Measurements from ENCODE around the gene PRPF6. TPM values are rescaled to one million over a fixed set of nuclear protein-coding genes. Genes with fewer than 3 reads are reported as not detected.
A peak's percentile ranks its signal among the peaks of the same experiment; 100 is the strongest.

Gene PRPF6
- total RNA-seq, 1 donor from 2014 or later: 49.0 TPM

- DNase-seq (ENCODE audit: low read depth in 2 of 2): peak; percentile 76 to 82
Observed at GRCh38 chr20:64057628-64058498, 76.9 kb downstream of the PRPF6 start.

- no peak for DNase-seq (ENCODE audit: low read depth in 2 of 2)
Observed at GRCh38 chr20:64058536-64058935, 77.6 kb downstream of the PRPF6 start.

DNA sequence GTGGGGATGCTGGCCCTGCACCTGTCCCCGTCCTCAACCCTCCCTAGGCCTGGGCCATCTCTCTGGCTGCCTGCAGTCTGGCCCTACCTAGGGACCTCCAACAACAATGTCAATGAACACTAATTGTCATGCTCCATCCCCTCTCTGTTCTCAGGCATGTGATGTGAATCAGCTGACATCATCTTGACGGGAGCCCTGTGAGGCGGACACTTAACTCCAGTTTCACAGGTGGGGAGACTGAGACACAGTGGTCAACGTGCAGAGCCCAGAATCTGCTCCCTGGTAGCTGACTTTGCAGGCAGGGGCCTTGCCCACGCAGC, 81.3 kb downstream of the PRPF6 start:
- DNase-seq (ENCODE audit: low read depth in 2 of 2): no peak

DNA sequence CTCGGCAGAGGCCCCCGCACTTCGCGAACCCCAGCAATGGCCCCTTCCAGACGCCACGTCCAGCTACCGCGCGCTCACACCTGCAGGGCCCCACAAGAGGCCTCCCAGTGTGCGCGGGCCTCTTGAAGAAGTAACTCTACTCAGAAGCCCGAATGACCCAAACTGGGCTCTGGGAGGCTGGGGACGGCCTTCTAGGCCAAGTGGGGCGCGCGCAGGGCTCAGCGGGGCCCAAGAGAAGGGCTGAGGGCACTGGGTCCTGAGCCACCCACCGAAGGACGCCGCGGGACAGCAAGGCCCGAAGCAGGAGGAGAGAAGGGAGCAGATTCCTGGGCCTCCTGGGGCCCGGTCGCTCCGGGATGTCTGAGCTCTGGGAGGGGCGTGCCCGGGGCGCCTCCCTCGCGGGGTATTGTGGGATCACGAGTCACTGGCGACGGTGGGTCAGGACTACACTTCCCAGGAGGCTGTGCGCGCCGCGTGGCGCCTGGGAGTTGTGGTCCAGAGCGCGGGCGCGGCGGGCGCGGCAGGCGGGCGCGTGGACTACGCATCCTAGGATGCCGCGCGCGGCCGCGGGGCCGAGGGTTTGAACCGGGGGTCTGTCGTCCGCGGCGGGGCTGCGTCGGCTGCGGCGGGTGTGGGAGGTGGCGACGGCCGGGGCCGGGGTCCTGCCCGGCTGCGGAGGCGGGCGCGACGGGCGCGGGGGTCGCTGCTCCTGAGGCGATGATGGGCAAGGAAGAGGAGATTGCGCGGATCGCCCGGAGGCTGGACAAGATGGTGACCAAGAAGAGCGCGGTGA, 81.9 kb downstream of the PRPF6 start, which contains the start of gene TCEA2:
TCEA2 (plus strand) TSS at position 603 of the 793 bp plus-strand sequence; CDS start at position 718, 115 bp downstream.
- DNase-seq (ENCODE audit: low read depth in 2 of 2): peak; percentile 89 to 97

- DNase-seq (ENCODE audit: low read depth in 2 of 2): no peak
Observed at GRCh38 chr20:64063389-64064144, 82.6 kb downstream of the PRPF6 start.

DNA sequence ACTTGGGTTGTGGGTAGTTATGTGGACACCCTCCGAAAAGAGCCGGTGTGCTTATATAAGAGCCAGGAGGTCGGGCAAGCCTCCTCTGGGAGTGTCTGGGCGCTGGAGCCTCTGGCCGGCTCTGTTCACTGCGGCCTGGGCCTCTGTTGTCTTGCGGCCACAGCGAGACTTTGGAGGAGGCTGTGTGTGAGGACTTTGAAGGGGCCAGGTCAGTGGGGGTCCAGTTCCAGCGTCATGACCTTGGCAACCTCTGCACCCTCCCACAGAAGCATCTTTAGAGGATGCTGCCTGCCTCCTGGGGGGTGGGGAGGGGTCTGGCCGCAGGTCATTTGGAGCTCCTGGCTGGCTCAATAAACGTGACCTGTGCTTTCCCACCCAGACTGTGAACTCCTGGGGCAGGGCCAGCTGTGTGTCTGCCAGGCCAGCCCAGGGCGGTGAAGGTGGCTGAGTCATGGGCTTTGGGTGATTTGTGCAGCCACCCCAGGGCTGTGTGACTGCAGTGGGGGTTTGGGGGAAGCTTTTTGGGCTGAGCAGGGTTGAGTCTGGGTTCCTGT, 83.3 kb downstream of the PRPF6 start:
- no peak for DNase-seq (ENCODE audit: low read depth in 2 of 2)

DNA sequence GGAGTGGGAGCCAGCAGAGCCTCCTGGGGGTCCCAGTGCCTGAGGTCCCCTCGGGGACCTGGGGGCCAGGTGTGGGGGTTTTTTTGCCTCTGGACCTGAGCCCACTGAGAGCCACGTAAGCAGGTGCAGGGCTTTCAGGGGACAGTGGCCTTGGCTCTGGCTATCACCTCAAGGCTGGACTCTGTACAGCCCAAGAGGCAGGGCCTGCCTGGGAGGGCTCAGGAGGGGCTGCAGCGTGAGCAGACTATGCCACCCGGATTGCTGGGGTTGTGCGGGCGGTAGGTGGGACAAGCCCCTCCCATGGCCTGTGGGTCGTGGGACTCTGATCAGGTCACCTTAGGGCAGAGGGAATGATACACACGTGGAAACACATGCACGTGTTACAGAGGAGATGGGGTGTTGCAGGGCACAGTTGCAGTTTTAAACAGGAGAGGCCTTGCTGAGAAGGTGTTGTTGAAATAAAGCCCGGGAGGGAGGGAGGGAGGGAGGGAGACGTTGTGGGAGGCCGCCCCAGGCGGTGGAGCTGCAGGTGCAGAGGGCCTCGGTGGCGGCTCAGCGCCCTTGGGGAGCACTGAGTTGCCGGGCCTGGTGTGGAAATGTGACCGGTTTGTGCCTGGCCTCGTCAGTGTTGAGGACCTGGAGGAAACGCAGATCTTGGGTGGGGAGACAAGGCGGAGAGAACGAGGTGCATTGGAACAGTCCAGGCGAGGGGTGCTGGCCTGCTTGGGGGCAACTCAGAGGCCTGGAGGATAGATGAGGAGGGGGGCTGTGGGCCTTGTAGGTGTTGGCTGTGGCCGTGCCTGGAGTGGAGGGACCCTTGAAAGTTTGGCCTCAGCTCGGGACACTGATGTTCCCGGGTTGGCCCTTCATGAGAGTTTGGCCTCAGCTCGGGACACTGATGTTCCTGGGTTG, 84.4 kb downstream of the PRPF6 start:
- DNase-seq (ENCODE audit: low read depth in 2 of 2): no peak

DNA sequence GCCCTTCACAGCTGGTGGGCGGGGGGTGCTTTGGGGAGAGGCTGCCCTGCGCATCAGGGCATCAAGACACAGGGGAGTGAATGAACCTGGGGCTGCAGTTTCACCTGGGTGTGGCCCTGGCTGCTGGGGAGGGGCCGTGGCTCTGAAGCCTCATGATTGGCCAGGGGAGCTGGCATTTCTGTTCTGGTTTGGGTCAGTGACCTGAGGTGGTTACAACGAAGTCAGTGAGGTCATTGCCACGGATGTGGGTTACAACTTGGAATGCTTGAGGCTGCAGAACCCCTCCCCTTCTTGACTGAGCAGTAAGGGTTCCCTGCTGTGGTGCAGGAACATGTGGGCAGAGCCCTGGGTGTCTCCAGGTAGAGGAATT, 85.0 kb downstream of the PRPF6 start:
- no peak for DNase-seq (ENCODE audit: low read depth in 2 of 2)

DNA sequence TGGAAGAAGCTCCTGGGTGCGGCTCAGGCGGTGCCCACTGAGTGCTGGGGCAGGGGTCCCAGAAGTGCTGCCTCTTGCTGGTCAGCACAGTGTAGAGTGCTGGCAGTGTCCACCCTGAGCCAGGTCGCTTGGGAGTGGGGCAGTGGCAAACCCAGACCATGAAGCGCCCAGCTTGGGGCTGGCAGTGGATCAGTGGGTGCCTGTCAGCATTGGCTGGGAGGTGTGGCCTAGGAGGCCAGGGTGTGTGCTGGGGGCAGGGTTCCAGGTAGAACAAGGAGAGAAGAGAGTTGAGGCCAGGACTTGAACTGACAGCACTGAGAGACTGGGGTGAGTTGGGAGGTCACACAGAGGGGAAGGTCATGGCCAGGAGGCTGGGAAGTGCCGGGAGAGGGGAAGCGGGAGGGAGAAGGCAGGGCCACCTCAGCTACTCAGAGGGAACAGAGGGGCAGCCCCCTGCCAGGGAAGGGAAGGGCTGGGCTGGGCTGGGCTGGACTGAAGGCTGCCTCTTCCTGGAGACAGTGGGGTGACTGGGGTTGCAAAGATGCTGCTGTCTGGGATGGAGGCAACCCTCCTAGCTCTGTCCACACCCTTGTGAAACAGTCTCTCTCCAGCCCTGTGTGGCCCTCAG, 86.2 kb downstream of the PRPF6 start:
- DNase-seq (ENCODE audit: low read depth in 2 of 2): no peak

DNA sequence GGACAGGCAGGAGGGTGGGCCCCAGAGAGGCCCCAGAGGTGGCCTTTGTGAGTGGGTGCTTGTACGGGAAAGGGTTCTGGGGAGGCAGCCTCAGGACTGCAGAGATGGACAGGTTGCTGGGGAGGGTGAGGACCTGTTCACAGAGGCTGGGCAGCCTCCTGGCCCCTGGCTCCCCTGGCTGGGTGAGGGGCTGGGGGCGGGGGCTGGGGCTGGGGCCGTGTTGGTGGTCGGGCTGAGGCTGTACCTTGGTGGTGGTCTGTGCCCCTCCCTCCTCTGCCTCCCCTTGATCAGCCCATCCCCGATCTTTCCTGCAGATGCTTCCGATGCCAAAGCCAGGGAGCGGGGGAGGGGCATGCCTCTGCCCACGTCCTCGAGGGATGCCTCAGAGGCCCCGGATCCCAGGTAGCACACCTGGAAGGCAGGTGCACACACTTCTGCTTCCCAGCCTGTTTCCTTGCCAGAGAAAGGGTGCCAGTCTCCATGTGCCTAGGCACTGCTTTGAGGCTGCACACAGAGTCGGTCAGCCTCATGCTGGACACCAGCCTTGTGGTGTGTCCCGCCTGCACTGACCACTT, 86.9 kb downstream of the PRPF6 start:
- DNase-seq (ENCODE audit: low read depth in 2 of 2): no peak

- no peak for DNase-seq (ENCODE audit: low read depth in 2 of 2)
Observed at GRCh38 chr20:64068386-64069208, 87.7 kb downstream of the PRPF6 start.

- no peak for DNase-seq (ENCODE audit: low read depth in 2 of 2)
Observed at GRCh38 chr20:64069209-64069613, 88.3 kb downstream of the PRPF6 start.

DNA sequence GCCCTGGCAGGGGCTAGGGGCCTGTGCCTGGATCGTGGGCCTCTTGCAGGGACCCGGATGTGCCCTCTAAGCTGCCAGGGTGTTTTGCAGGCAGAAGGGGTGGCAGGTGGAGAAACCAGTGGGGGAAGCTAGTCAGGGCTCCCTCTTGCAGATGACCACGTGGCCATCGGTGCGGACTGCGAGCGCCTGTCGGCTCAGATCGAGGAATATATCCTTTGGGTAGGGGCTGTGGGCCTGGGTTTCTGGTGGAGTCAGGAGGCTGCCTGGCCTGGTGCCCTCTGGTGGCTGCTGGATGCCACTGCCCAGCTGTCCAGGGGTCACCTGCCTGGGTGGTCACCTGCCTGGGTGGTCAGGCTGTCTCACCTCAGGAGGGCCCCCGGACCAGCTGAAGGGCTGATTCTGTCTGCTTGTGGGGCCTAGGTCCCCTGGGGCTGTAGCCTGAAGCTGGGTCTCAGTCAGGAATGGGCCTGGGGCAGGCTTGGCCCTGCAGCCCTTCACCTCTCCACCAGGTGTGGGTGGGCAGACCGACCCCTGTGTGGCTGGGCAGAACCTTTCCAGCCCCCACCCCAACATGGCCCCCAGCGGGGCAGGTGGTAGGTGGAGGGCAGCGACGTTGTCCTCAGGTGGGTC, 88.8 kb downstream of the PRPF6 start:
- peak in 1 of 2 donors; percentile 50 for DNase-seq (ENCODE audit: low read depth in 2 of 2)

DNA sequence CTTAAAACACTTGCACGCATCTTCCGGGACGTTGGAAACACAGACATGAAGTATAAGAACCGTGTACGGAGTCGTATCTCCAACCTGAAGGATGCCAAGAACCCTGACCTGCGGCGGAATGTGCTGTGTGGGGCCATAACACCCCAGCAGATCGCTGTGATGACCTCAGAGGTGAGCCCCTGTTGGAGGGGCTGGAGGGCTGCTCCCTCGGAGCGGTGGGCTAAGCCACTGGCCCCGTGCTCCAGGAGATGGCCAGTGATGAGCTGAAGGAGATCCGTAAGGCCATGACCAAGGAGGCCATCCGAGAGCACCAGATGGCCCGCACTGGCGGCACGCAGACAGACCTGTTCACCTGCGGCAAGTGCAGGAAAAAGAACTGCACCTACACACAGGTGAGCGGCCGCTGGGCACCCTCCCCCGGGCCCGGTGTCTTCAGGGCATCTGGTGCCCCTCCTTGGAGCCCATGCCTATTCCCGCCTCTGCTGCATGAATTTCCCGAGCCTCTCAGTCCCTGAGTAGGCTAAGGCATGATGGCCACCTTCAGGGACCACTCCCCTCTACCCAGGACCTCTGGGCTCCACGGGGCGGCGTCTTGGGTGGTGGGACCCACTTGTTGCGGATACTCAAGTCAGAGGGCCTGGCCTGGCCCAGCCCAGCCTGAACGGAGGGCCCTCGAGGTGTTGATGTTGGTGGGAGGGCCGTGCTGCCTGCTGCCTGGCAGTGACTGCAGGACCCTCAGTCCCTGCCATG, 89.5 kb downstream of the PRPF6 start:
- no peak for DNase-seq (ENCODE audit: low read depth in 2 of 2)

DNA sequence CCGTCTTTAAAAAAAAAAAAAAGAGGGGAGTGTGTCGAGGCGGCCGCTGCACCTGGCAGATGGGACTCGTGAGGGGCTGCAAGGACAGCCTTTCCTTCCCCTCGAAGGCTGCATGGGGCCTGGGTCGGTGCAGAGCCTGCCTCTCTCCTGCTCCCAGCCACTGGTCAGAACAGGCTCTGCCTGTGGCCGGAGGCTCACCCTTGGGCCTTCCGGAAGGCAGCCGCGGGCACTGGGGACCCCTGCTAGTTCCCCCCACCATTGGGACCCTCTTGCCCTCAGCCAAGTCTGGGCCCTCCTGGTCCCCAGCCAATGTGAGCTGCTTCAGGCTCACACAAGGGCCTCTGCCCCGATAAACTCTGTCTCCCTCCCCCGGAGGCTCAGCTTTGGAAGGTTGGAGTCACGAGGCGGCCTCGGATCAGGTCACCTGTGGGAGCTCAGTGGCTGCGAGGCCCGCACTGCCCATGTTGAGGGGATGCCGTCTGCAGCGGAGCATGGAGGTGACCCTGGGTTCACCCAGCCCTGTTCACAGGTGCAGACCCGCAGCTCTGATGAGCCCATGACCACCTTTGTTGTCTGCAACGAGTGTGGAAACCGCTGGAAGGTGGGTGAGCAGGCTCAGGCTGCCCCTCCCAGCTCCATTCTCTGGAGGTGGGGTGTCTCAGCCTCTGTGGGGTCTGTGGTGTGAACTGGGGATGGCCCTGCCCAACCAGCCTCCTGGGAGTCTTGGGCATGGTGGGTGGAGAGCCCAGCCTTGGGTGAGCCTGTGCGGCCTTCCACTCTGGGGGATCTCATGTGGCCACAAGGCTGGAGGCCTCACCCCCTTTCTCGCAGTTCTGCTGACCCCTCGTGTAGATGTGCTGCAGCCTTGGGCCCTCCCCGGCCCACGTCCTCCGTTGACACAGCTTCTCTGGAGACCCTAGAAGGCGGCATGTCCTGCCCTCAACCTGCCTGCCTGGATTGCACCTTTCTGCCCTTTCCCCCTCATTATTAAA, 90.7 kb downstream of the PRPF6 start:
- DNase-seq (ENCODE audit: low read depth in 2 of 2): no peak

DNA sequence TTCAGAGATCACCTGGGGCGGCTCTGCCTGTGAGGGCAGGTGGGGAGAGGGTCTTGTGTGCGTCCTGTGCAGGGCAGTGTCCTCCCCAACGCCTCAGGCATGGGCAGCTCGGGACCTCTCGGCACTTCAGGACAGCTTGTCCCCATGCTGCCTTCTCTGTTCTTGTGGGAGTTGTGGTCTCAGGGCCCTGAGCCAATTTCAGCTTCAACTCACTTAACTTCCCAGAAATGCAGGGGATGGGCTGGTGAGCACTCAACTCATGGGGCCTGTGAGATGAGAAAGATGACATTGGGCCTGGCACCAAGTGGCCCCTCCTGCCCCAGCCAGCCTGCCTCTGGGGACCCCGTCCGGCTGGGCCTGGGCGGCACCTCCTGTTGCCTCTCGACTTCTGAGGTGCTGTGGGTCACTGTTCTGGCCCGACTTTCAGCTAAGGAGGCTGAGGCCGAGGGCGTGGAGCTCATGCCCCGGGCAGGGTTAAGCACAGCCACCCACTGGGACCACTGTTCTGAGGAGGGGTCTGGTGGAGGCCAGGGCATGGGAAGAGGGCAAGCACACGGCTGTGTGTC, 91.6 kb downstream of the PRPF6 start:
- DNase-seq (ENCODE audit: low read depth in 2 of 2): no peak

Measured in dermis microvascular lymphatic vessel endothelial cell (primary cell).